Prostate gland (tissue), 2 donors: ENCODE results near the gene ADAMTS3.

Source experiments
- CTCF ChIP-seq, 4 experiments: fragments of 200-600 bp in 2 of 4; fragments of 450-650 bp in 2 of 4; sonication (generic) in 2 of 4; IDR thresholded peaks; 1 replicate in 3 of 4; 2 replicates in 1 of 4; pipeline ENCODE4 v1.5.1; 2016 to 2019; ENCODE audit warnings: antibody characterized with exemption in 4 of 4, mild to moderate bottlenecking in 2 of 4, moderate library complexity in 2 of 4
- POLR2A ChIP-seq: fragments of 450-650 bp; IDR thresholded peaks from one replicate; pipeline ENCODE4 v1.6.1; 2016; ENCODE audit warnings: antibody characterized with exemption, mild to moderate bottlenecking

- TF ChIP-seq CTCF (IDR thresholded peaks at IDR 0.05) (no peak), POLR2A (no peak)
Observed at GRCh38 chr4:72357908-72358307, 211.1 kb downstream of the ADAMTS3 start.
